HFFc6 (cell line): ENCODE measurements around the gene CD300LG. TPM values are rescaled to one million over a fixed set of nuclear protein-coding genes. Genes with fewer than 3 reads are reported as not detected.
A peak's percentile ranks its signal among the peaks of the same experiment; 100 is the strongest.

Experiments
- DNase-seq: peaks from one replicate; pipeline ENCODE4 v3.0.0-alpha.2; 2018
- H3K27ac Mint-ChIP-seq: 2 replicates; pipeline ENCODE4 v1.8.0; 2020; ENCODE audit warnings: mild to moderate bottlenecking, mixed read lengths
- H3K27me3 Mint-ChIP-seq: 2 replicates; pipeline ENCODE4 v1.8.0; 2021; ENCODE audit warnings: mild to moderate bottlenecking, moderate library complexity, mixed read lengths; ENCODE audit not compliant: insufficient read depth
- H3K36me3 Mint-ChIP-seq: 2 replicates; pipeline ENCODE4 v1.8.0; 2021; ENCODE audit warnings: low read depth, mixed read lengths
- H3K4me1 Mint-ChIP-seq: 2 replicates; pipeline ENCODE4 v1.8.0; 2020; ENCODE audit warnings: low read depth, mixed read lengths
- H3K4me3 Mint-ChIP-seq: 2 replicates; pipeline ENCODE4 v1.8.0; 2020; ENCODE audit warnings: mild to moderate bottlenecking, moderate library complexity, mixed read lengths
- H3K9me3 Mint-ChIP-seq: 2 replicates; pipeline ENCODE4 v1.8.0; 2020; ENCODE audit warnings: mild to moderate bottlenecking, mixed read lengths
- total RNA-seq, 6 experiments: library from RNA; stranded (reverse); fragmentation: NEBNext Ultra II Directional; extraction: Animal tissue kit (Norgen Biotek cat#: 25700); gene quantifications; 2 replicates in 1 of 6; 3 replicates in 5 of 6; pipeline ENCODE4 v1.2.3, GENCODE V29; 2021
- TF ChIP-seq, protein P1 (sequence below): fragments of 200-600 bp; sonication (generic); IDR thresholded peaks from 2 replicates; pipeline ENCODE4 v1.5.0; 2021; ENCODE audit warnings: antibody characterized with exemption, mild to moderate bottlenecking

CD300LG gene
- total RNA-seq, 6 experiments from 2014 or later: not detected

DNA sequence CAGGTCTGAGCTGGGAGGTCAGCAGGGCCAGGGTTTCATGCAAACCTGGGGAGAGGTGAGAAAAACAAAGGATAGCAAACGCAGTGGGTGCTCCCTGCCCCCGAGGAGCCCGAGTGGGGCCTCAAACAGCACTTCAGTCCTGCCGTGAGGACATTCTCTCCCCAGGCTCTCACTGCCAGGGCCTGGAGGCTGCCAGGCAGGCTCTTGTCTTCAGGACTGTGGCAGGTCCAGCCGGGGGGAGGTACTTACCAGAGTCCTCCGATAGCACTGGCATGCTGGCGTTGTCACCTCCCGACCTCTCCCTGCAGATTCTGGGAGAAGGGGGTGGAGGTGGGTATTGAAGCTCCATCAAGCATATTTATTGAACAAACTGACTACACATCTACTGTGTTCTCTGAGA lies 15.3 kb upstream of the CD300LG start:
- Mint-ChIP-seq H3K27ac (no peak overlapping the region; the same call in 1 of the 2 replicates), H3K4me3 (peak overlapping the region; percentile 88), H3K27me3 (peaks cover 5% of the 10 kb centered on the region), H3K9me3 (no peaks in the 10 kb centered on the region), H3K4me1 (peaks cover 32% of the 10 kb centered on the region), H3K36me3 (peaks cover 12% of the 10 kb centered on the region; the same call in 1 of the 2 replicates)
- TF ChIP-seq, protein P1, sequence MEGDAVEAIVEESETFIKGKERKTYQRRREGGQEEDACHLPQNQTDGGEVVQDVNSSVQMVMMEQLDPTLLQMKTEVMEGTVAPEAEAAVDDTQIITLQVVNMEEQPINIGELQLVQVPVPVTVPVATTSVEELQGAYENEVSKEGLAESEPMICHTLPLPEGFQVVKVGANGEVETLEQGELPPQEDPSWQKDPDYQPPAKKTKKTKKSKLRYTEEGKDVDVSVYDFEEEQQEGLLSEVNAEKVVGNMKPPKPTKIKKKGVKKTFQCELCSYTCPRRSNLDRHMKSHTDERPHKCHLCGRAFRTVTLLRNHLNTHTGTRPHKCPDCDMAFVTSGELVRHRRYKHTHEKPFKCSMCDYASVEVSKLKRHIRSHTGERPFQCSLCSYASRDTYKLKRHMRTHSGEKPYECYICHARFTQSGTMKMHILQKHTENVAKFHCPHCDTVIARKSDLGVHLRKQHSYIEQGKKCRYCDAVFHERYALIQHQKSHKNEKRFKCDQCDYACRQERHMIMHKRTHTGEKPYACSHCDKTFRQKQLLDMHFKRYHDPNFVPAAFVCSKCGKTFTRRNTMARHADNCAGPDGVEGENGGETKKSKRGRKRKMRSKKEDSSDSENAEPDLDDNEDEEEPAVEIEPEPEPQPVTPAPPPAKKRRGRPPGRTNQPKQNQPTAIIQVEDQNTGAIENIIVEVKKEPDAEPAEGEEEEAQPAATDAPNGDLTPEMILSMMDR: no peak
- no peak for DNase-seq

DNA sequence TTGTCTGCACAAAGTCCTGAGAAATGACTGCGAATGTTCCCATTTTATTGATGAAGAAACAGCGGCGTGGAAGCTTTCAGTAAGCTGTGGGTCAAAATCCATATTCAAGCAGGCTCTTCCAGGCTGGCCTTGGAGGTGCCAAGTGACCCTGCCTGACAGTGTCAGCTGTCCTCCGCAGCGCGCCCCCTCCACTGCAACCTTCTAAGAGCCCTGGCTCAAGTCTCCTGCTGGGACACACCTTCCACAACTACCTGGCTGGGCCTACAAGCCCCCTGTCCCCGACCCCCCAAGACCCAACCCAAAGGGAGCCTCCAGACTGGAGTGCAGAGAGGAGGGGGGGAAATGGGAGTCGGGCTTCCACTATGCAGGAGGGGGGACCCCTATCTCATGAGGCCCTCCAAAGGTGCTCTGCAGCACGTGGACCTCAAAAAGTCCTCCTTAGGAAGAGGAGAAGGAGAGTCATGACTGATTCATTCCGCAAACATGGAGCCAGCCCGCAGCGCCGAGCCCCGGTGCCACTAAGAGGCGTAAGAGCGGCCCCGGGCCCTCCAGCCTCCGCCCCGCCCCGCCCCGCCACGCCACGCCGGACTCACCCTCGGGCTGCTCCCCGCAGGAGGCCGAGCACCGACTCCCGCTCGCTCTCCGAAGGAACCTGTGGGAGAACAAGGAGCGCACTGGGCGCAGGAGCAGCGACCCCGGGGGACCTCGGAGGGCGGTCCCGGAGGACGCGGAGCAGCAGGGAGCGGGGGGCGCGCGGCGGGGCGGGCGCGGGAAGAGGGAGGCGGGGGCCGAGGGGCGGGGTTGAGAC lies 14.6 kb upstream of the CD300LG start:
- H3K4me1 Mint-ChIP-seq: peaks cover 32% of the 10 kb centered on the region
- H3K27ac Mint-ChIP-seq: peak overlapping the region; percentile 82

DNA sequence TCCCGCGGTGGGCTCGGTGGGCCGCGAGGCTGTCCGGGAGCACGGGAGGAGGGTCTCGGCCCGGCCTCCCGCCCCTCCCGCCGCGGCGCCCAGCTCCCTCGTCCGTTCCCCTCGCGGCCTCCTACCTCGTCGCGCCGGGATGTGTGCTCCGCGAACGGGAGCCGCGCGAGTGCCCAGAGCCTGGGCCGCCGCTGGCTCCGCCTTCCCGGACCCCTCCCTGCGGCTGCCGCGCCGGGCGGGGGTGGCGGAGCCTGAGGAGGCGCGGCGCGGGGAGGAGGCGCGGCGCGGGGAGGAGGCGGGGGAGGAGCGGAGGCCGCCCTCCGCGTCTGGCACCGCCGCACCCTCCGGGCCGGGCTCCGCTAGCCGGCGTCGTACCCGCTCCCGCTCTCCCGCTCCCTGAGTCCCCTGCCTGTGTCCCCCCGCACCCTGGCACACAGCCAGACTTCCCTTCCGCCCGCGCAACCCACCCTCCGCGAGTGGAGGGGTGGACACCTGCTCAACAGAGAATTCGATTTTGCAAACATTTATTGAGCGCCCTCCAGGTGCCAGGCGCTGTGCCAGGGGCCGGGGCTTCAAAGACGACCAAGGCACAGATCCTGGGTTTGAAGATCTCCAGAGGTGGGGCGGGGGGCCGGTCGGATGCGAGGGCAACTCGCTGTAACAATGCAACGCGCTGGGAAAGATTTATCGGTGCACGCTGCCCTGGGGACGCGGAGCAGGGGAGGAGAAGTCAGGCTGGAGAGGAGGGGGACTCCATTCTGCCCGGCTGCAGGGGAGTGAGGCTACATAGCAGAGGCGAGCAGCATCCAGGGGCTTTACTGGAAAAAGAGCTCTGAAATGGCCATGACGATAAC lies 13.8 kb upstream of the CD300LG start, which contains the start of gene MPP3:
TSS of gene MPP3 (minus strand) at position 171 of the 854 bp plus-strand sequence. CDS start 1,240 bp downstream, outside the sequence.
- DNase-seq: peak; percentile 23
- peaks cover 32% of the 10 kb centered on the region for H3K4me1 Mint-ChIP-seq

More for the DNA sequence above, 14.6 kb upstream of the CD300LG start:
- H3K9me3 Mint-ChIP-seq: no peaks in the 10 kb centered on the region
- peaks cover 10% of the 10 kb centered on the region; the same call in 1 of the 2 replicates for H3K36me3 Mint-ChIP-seq
- peak overlapping the region; percentile 88 for H3K4me3 Mint-ChIP-seq
- TF ChIP-seq, protein P1: peak; percentile 16; the same call in 1 of the 2 replicates
- H3K27me3 Mint-ChIP-seq: peaks cover 5% of the 10 kb centered on the region
- peak; percentile 68 for DNase-seq

DNA sequence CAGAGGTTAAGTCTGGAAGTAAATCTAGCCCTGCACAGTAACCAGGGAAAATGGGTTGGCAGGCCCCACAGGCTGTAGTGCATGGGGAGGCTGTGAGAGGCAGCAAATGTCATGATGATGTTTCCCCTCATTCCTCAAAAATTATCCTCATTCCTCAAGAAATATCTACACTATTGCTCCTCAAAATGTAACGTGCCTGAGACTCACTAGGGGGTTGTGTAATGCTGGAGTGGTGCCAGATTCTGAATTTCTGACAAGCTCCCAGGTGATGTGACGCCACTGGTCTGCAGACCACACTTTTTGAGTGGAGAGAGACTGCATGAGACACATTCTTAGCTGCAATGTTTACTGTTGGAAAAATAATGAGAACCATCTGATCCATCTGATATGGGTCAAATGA lies 12.9 kb upstream of the CD300LG start:
- Mint-ChIP-seq H3K27ac (peak overlapping the region; percentile 4; the same call in 1 of the 2 replicates), H3K4me1 (peaks cover 32% of the 10 kb centered on the region), H3K36me3 (peaks cover 5% of the 10 kb centered on the region; the same call in 1 of the 2 replicates), H3K27me3 (peaks cover 7% of the 10 kb centered on the region), H3K4me3 (peak overlapping the region; percentile 34; the same call in 1 of the 2 replicates), H3K9me3 (no peaks in the 10 kb centered on the region)
- TF ChIP-seq, protein P1: no peak
- DNase-seq: no peak

More for the DNA sequence above, 13.8 kb upstream of the CD300LG start, which contains the start of gene MPP3:
- Mint-ChIP-seq H3K27ac (peak within 1 kb of the TSS; percentile 82), H3K27me3 (peaks cover 7% of the 10 kb centered on the region), H3K4me3 (peak within 1 kb of the TSS; percentile 88), H3K9me3 (no peaks in the 10 kb centered on the region), H3K36me3 (peaks cover 5% of the 10 kb centered on the region; the same call in 1 of the 2 replicates)
- TF ChIP-seq, protein P1: no peak

DNA sequence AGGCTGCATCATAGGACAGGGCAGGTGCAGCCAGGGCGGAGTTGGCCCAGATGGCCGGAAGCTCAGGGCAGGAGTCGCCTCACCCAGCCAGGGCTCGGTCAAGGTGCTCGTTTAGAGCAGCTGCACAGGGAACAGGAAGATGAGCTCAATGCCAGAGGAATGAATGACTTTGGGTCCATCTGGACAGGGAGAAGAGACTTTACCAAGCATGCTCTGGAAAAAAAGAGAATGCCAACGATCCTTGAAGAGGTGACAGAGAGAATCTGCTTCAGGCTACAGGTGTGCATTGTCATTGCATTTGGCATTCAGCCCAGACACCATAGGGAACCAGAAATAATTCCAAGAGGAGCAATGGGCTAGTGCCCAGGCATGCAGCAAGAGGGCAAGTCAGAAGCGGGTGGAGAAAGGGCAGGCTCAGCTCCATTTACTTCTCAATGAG lies 7.3 kb upstream of the CD300LG start:
- TF ChIP-seq, protein P1: no peak
- Mint-ChIP-seq H3K27me3 (peaks cover 12% of the 10 kb centered on the region), H3K4me1 (peaks cover 20% of the 10 kb centered on the region), H3K36me3 (no peaks in the 10 kb centered on the region), H3K27ac (no peak overlapping the region), H3K9me3 (no peaks in the 10 kb centered on the region), H3K4me3 (no peak overlapping the region)
- DNase-seq: no peak
